ENCODE measurements around the gene CD63. TPM values are rescaled to one million over a fixed set of nuclear protein-coding genes. Genes with fewer than 3 reads are reported as not detected.

CD63 gene
- total RNA-seq, 1 donor, result 2,365 TPM

DNA sequence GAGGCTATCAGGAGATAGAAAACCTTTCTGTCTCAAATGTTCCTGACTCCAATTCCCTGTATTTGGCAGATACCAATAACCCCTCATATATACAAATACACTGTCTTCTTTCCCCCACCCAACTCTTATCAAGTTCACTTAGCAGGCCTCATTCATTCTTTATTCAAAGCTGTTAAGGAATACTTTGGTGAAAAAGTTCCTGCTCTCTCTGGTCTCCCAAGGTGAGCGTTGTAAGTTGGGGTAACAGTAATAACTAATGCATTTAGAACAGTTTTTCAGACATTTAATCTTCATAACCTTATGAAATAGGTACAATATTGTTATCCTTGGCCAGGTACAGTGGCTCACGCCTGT lies 10.2 kb upstream of the CD63 start:
- TF ChIP-seq, protein P1, sequence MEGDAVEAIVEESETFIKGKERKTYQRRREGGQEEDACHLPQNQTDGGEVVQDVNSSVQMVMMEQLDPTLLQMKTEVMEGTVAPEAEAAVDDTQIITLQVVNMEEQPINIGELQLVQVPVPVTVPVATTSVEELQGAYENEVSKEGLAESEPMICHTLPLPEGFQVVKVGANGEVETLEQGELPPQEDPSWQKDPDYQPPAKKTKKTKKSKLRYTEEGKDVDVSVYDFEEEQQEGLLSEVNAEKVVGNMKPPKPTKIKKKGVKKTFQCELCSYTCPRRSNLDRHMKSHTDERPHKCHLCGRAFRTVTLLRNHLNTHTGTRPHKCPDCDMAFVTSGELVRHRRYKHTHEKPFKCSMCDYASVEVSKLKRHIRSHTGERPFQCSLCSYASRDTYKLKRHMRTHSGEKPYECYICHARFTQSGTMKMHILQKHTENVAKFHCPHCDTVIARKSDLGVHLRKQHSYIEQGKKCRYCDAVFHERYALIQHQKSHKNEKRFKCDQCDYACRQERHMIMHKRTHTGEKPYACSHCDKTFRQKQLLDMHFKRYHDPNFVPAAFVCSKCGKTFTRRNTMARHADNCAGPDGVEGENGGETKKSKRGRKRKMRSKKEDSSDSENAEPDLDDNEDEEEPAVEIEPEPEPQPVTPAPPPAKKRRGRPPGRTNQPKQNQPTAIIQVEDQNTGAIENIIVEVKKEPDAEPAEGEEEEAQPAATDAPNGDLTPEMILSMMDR (IDR thresholded peaks at IDR 0.05; ENCODE audit: insufficient read depth, low read length), result no peak

DNA sequence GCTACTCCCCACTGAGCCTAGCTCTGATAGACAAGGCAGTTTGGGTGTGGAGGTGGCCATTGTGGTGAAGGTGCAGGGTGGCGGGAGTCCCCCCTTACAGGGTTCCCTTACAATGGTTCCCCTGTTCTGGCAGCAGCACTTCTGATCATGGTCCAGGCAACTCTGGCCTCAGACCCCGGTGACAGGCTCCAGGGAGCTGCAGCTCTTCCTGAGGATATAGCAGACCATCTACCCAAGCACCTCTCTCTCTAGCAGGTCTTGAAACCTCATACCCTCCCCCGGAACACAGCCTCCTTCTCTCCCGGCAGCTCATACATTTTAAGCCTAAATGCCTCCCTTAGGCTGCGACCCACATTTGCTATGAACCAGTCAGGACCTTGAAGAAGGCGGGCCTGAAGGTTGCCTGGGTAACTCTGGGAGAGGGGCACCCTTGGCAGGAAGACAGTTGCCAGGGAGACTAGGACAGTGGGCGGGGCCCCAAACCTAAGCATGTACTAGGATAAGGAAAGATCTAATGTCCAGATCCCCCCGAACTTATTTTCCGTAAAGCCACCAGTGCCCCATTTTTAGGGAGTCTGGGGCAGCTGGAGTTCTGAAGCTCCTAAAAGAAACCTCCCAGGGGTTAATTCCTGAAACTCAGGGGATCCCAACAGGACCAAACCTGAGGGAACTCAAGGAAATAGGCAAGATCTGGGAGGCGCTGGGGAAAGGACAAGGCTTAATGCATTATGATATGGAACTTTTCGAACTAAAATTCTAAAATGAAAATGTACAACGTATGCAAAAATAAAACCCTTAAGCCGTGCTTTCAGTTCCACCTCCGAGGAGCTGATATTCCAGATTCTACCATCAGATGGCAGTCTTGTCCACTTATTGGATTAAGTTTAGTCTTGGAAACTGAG lies 9.6 kb upstream of the CD63 start:
- peak; percentile 90 for DNase-seq (ENCODE audit: low read depth)
- TF ChIP-seq, protein P1 (IDR thresholded peaks at IDR 0.05; ENCODE audit: insufficient read depth, low read length), result peak; percentile 76
- peak overlapping the region; percentile 73 for H3K4me3 ChIP-seq (ENCODE audit: low read depth, low read length)

More for the DNA sequence above, 10.2 kb upstream of the CD63 start:
- no peak overlapping the region for H3K4me3 ChIP-seq (ENCODE audit: low read depth, low read length)
- DNase-seq (ENCODE audit: low read depth), result no peak

- peak overlapping the region; percentile 73 for H3K4me3 ChIP-seq (ENCODE audit: low read depth, low read length)
These were observed 8.8 kb upstream of the CD63 start for GRCh38 chr12:55737581-55738122.

GRCh38 chr12:55736780-55737580 lies 8.2 kb upstream of the CD63 start:
- DNase-seq (ENCODE audit: low read depth), result peak; percentile 75
- TF ChIP-seq, protein P1 (IDR thresholded peaks at IDR 0.05; ENCODE audit: insufficient read depth, low read length), result peak; percentile 95

More at GRCh38 chr12:55737581-55738122, 8.8 kb upstream of the CD63 start:
- DNase-seq (ENCODE audit: low read depth), result no peak
- TF ChIP-seq, protein P1 (IDR thresholded peaks at IDR 0.05; ENCODE audit: insufficient read depth, low read length), result no peak

DNA sequence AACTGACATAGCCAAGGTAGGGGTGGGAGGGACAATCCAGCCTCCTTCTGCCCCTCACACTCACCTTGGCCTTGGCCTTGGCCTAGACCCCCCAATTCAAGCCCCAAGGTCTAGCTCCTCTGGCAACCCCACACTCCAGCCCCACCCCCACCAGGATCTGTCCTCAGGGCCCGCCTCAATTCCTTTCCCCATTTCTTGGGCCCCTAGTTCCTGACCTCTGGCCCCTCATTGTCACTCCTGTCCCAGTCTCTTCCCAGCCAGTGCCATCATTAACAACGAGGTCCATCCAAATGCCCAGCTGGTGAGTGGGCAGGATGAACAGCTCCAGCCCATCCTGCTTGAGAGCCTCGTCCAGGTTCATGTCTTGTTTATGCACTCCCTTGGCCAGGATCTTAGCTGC lies 7.3 kb upstream of the CD63 start:
- DNase-seq (ENCODE audit: low read depth), result no peak
- TF ChIP-seq, protein P1 (IDR thresholded peaks at IDR 0.05; ENCODE audit: insufficient read depth, low read length), result no peak
- H3K4me3 ChIP-seq (ENCODE audit: low read depth, low read length), result no peak overlapping the region

More at GRCh38 chr12:55736780-55737580, 8.2 kb upstream of the CD63 start:
- H3K4me3 ChIP-seq (ENCODE audit: low read depth, low read length), result no peak overlapping the region

DNA sequence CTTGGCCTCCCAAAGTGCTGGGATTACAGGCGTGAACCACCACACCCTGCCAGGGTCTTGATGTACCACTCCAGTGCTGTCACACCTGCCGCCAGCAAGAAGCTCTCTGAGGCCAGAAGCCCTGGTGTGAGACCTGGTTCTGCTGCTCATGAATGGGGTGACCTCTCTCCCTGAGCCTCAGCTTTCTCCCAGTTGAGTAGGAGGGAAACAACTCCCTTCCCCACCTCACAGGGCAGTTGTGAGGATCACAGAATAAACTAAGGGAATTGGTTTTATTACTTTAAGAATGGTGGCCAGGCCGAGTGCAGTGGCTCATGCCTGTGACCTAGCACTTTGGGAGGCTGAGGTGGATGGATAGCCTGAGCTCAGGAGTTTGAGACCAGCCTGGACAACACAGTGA lies 5.8 kb upstream of the CD63 start:
- TF ChIP-seq, protein P1 (IDR thresholded peaks at IDR 0.05; ENCODE audit: insufficient read depth, low read length), result no peak
- no peak for DNase-seq (ENCODE audit: low read depth)
- no peak overlapping the region for H3K4me3 ChIP-seq (ENCODE audit: low read depth, low read length)

Data from fibroblast of the aortic adventitia (primary cell).